ENCODE data around the gene MAD2L1. TPM values are rescaled to one million over a fixed set of nuclear protein-coding genes. Genes with fewer than 3 reads are reported as not detected.
A peak's percentile ranks its signal among the peaks of the same experiment; 100 is the strongest.

Gene MAD2L1
- total and polyA plus RNA-seq, 2 of the 13 experiments (the other 11 are each of a cell fraction or from before 2014, with no cell fraction given), result 40.6 to 109 TPM

DNA sequence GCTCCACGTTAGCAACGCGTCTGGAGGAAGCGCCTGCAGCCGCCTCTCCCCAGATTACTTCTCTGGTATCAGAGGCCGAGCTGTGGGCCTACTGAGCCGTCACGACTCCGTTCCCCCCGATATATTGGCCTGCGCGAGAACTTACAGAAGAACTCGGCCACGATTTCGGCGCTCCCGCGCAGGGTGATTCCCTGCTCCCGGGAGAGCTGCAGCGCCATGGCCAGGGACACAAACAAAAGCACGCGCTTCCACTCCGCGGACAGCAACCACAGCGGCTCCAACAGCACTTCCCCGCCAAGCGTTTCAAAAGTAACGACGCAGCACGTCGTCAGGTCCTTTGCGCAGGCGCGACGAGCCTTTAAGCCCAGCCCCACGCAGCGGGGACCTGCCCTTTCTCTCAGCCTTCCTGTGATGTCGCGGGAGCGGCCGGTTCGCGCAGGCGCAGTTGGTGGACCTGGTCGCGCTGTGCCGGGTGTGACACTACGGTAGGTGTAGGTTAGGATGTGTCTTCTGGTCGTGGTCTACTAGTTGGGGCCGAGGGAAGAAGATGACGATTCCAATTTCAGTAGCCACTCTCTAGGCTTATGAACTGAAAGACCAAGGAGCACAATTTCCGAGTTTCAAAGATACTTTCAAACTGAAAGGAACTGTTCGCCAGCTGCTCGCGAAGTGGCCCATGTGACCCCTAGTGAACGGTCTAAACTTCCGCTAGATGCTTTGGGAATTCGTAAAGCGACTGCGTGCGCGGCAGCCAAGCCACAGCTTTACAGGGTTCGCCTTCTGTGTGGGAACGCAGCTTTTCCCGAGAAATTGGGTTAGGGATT is at the start of gene MAD2L1 (continued):
- TF ChIP-seq, protein P1, sequence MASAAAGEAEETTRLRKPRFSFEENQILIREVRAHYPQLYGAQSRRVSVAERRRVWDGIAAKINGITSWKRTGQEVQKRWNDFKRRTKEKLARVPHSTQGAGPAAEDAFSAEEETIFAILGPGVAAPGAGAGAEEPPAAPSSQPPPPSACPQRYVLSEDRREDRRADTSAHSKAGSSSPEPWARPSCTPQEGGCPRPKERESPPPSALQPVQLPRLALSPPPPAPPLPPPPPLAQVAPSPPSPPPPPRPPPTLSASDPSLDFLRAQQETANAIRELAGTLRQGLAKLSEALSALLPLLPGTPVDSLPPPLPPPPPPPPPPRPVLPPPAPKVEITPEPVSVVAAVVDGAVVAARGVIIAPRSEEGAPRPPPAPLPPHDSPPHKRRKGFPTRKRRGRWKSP (CRISPR knock-in tag; IDR thresholded peaks at IDR 0.05), result peak; percentile 92; the same call in 1 of the 2 replicates
- no peak for TF ChIP-seq ZIK1 (CRISPR knock-in tag; IDR thresholded peaks at IDR 0.05; ENCODE audit: borderline replicate concordance, low read depth)
- TF ChIP-seq ZEB1 (IDR thresholded peaks at IDR 0.05; ENCODE audit: insufficient replicate concordance, low read depth), result no peak
- TF ChIP-seq REPIN1 (CRISPR knock-in tag; IDR thresholded peaks at IDR 0.05; ENCODE audit: borderline replicate concordance, low read depth), result peak; percentile 69
- peak; percentile 57; the same call in 1 of the 2 replicates for TF ChIP-seq ZNF746 (CRISPR knock-in tag; IDR thresholded peaks at IDR 0.05)
- no peak for TF ChIP-seq SYNCRIP (IDR thresholded peaks at IDR 0.05; ENCODE audit: insufficient read depth, low read depth, low read length)
- no peak; the same call in 1 of the 2 replicates for TF ChIP-seq ZNF652 (CRISPR knock-in tag; IDR thresholded peaks at IDR 0.05; ENCODE audit: borderline replicate concordance, low read depth)
- TF ChIP-seq SOX13 (IDR thresholded peaks at IDR 0.05), result 0 out of 2 replicates have a peak, but pooled peaks have one; percentile 19
- TF ChIP-seq SOX13 (CRISPR knock-in tag; conservative IDR thresholded peaks at IDR 0.05 in 1 of 2, IDR thresholded peaks at IDR 0.05 in 1 of 2), result 0 out of 4 replicates have a peak, but pooled peaks have one; percentile 10 to 68
- TF ChIP-seq HOXA7 (CRISPR knock-in tag; IDR thresholded peaks at IDR 0.05), result no peak
- TF ChIP-seq, protein P2, sequence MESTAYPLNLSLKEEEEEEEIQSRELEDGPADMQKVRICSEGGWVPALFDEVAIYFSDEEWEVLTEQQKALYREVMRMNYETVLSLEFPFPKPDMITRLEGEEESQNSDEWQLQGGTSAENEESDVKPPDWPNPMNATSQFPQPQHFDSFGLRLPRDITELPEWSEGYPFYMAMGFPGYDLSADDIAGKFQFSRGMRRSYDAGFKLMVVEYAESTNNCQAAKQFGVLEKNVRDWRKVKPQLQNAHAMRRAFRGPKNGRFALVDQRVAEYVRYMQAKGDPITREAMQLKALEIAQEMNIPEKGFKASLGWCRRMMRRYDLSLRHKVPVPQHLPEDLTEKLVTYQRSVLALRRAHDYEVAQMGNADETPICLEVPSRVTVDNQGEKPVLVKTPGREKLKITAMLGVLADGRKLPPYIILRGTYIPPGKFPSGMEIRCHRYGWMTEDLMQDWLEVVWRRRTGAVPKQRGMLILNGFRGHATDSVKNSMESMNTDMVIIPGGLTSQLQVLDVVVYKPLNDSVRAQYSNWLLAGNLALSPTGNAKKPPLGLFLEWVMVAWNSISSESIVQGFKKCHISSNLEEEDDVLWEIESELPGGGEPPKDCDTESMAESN (CRISPR knock-in tag; conservative IDR thresholded peaks at IDR 0.05), result peak; percentile 73
- peak; percentile 38 for TF ChIP-seq SRY (CRISPR knock-in tag; IDR thresholded peaks at IDR 0.05)
- no peak; the same call in 1 of the 2 replicates for TF ChIP-seq FLYWCH1 (CRISPR knock-in tag; IDR thresholded peaks at IDR 0.05)
- peak; percentile 96 for TF ChIP-seq FOXM1 (CRISPR knock-in tag; IDR thresholded peaks at IDR 0.05)
- TF ChIP-seq HMG20B (CRISPR knock-in tag; conservative IDR thresholded peaks at IDR 0.05), result no peak
- no peak for TF ChIP-seq NFATC3 (CRISPR knock-in tag; IDR thresholded peaks at IDR 0.05)
- TF ChIP-seq TOPORS (CRISPR knock-in tag; IDR thresholded peaks at IDR 0.05), result peak; percentile 78
- TF ChIP-seq ZSCAN12 (CRISPR knock-in tag; IDR thresholded peaks at IDR 0.05), result no peak
- no peak for TF ChIP-seq ZC3H4 (CRISPR knock-in tag; IDR thresholded peaks at IDR 0.05; ENCODE audit: borderline replicate concordance)
- TF ChIP-seq, protein P3, sequence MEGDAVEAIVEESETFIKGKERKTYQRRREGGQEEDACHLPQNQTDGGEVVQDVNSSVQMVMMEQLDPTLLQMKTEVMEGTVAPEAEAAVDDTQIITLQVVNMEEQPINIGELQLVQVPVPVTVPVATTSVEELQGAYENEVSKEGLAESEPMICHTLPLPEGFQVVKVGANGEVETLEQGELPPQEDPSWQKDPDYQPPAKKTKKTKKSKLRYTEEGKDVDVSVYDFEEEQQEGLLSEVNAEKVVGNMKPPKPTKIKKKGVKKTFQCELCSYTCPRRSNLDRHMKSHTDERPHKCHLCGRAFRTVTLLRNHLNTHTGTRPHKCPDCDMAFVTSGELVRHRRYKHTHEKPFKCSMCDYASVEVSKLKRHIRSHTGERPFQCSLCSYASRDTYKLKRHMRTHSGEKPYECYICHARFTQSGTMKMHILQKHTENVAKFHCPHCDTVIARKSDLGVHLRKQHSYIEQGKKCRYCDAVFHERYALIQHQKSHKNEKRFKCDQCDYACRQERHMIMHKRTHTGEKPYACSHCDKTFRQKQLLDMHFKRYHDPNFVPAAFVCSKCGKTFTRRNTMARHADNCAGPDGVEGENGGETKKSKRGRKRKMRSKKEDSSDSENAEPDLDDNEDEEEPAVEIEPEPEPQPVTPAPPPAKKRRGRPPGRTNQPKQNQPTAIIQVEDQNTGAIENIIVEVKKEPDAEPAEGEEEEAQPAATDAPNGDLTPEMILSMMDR (CRISPR knock-in tag; IDR thresholded peaks at IDR 0.05), result no peak
- TF ChIP-seq ZKSCAN5 (CRISPR knock-in tag; IDR thresholded peaks at IDR 0.05), result no peak
- TF ChIP-seq, protein P4, sequence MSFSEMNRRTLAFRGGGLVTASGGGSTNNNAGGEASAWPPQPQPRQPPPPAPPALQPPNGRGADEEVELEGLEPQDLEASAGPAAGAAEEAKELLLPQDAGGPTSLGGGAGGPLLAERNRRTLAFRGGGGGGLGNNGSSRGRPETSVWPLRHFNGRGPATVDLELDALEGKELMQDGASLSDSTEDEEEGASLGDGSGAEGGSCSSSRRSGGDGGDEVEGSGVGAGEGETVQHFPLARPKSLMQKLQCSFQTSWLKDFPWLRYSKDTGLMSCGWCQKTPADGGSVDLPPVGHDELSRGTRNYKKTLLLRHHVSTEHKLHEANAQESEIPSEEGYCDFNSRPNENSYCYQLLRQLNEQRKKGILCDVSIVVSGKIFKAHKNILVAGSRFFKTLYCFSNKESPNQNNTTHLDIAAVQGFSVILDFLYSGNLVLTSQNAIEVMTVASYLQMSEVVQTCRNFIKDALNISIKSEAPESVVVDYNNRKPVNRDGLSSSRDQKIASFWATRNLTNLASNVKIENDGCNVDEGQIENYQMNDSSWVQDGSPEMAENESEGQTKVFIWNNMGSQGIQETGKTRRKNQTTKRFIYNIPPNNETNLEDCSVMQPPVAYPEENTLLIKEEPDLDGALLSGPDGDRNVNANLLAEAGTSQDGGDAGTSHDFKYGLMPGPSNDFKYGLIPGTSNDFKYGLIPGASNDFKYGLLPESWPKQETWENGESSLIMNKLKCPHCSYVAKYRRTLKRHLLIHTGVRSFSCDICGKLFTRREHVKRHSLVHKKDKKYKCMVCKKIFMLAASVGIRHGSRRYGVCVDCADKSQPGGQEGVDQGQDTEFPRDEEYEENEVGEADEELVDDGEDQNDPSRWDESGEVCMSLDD (CRISPR knock-in tag; IDR thresholded peaks at IDR 0.05; ENCODE audit: borderline replicate concordance), result no peak
